HTERT RPE-1 (cell line): ENCODE measurements around the gene CDH13.

Experiments
- in situ Hi-C: fragments of 300-500 bp; cut with MboI; formaldehyde crosslinking; loops from 4 replicates; pipeline ENCODE4 v1.14.3; 2020; ENCODE audit warnings: low sequenced_read_pairs

The CDH13 gene

DNA sequence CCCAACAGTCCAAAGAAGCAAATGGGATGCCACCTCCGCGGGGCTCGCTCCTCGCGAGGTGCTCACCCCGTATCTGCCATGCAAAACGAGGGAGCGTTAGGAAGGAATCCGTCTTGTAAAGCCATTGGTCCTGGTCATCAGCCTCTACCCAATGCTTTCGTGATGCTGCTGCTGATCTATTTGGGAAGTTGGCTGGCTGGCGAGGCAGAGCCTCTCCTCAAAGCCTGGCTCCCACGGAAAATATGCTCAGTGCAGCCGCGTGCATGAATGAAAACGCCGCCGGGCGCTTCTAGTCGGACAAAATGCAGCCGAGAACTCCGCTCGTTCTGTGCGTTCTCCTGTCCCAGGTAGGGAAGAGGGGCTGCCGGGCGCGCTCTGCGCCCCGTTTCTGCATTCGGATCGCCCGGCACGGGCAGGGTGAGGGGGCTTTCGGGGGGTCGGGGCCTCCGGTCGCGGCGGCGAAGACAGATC, at the start of gene CDH13:
CDH13 (plus strand) TSS at position 179 of the 471 bp plus-strand sequence.
- in situ Hi-C loops: no loop called here

DNA sequence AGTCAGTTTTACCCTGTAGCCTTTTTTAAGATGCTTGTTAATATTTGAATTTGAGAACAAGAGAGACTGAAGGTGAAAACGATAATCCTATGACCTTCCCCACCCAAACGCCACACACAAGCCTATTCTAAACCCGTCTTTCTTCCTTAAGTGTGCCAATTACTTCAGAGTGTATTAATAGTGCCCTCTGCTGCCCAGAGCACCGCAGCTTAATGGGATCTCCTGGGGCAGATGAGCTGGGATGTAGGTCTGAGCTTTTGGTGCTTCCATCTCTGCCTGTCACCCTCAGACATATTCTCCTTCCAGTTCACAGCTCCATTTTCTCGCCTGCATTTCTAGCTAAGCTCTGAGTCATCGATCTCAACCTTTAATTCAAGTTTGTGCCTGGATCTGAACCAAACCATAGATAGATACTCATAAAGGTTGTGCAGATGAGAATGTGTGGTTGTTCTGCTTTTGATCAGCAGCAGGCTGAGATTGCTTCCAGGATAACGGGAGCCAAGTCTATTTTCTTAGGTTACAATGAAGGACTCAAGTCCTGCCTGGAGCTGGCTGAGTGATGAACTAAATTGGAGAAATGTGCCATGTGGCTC, 46.4 kb upstream of the CDH13 start:
- in situ Hi-C loops: no loop called here

DNA sequence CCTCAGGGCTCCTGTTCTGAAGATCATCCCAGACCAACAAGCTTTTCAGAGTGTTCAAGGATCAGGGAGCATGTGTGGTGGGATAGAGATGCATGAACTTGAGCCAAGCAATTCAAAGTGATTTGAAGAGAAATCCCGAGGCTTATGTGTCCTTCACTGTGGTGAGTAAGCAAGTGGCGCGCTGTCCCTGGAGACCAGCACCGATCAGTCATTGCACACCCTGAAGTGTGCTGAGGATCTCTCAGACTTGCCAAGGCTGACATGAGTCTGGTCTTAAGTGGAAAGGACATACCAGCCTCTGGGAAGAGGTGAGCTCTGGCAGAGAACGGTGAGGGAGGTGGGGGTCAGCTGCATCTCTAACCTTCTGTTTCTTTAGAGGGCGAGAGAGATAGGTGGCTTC, 43.8 kb upstream of the CDH13 start:
- in situ Hi-C loops: no loop called here

DNA sequence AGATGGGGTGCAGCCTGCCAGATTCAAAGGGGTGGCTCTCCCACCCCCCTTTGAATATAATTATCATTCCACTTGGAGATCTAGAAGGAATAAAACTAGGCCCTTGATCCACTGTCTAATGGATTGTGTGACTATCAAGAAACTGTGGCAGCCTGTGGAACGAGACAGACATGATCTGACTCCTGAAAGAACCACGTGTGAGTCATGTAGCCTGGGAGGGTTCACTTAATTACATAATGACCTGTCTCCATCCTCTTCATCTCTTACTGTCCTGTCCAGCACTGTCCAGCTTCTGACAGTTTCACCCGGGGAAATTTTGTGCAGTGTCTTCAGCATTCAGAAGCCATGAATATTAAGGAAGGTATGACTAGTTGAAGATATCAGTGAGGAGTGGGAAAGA, 43.3 kb upstream of the CDH13 start:
- in situ Hi-C loops: no loop called here

DNA sequence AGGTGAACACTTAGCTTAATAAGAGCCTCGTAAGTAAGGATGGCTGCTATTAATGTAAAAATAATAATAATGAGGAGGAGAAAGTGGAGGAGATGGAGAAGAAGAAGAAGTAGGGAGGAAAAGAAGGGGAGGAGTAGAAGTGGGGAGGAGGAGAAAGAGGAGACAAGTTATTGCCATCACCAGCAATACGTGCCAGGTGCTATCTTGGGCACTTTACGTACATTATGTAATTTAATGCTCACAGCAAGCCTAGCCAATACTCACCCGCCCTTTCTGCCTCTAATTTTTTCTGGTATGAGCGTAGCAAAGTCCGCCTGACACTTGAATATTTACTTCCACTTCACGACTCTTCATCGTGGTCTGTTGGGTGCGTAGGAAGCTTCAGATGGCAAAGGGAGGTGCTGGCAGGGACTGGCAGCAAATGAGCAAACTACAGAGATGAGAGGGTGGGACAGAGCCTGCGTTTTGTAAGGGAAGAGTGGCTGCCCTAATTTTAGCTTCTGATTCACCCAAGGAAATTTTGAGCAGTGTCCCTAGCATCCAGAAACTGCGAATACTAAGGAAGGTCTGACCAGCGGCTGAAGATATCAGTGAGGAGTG, 42.1 kb upstream of the CDH13 start:
- in situ Hi-C loops: no loop called here

DNA sequence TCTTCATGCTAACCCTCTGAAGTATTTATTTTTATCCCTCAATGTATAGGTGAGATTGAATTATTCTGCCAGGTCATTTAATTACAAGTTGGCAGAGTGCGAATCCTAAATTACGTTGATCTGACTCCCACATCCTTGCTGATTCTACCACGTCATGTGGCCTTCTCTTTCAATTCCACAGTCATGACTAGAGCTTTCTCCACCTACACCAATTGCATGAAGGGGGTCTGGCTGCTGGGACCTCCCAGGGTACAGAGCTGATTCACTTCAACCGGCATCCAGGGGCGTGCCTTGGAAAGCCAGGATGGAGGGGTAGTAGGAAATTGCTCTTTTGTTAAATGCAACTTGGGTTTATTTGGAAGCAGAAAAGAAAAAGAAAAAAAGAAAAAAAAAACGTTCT, 41.1 kb upstream of the CDH13 start:
- in situ Hi-C loops: no loop called here

DNA sequence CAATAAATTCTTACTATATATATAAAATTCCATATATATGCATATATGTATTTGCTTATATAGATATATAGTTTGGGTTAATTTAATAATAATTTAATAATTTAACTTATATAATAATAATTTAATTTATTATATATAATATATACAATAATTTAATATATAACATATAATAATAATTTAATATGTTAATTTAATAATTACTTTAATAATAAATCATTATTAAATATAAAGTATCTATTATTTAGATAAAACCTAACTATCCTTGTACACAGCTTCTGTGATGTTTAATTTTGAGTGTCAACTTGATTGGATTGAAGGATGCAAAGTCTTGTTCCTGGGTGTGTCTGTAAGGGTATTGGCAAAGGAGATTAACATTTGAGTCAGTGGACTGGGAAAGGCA, 40.6 kb upstream of the CDH13 start:
- in situ Hi-C loops: no loop called here

DNA sequence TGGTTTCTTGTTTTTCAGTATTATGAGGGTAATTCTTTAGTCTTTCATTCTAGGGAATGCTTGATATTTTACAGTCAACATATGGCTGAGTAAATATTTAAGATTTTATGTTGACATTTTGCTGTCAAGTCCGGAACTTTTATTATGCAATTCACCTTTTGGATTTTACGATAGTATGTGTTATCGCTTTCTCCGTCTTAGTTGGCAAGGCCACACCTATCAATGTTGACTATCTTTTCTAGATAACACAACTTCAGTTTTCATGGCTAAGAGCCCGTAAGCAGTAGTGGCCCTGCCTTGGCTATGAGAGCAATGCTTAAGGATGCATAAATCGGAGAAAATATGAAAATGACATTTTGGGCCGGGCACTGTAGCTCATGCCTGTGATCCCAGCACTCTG, 39.5 kb upstream of the CDH13 start:
- in situ Hi-C loops: no loop called here

DNA sequence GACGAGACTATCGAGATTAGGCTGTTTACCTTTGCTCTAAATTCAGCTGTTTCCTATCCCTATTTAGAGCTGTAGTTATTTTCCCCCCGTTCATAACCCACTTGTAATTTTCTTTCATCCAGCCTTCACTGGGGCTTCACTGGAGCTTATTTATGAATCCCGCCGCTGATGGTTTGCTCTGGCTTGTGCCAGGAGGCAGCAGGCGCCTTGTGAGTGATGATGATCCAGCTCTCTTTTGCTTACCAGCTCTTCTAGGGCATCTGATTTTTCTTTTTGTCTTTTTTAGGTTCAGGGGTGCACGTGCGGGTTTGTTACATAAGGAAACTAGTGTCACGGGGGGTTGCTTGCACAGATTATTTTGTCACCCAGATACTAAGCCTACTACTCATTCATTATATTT, 37.4 kb upstream of the CDH13 start:
- in situ Hi-C loops: no loop called here

DNA sequence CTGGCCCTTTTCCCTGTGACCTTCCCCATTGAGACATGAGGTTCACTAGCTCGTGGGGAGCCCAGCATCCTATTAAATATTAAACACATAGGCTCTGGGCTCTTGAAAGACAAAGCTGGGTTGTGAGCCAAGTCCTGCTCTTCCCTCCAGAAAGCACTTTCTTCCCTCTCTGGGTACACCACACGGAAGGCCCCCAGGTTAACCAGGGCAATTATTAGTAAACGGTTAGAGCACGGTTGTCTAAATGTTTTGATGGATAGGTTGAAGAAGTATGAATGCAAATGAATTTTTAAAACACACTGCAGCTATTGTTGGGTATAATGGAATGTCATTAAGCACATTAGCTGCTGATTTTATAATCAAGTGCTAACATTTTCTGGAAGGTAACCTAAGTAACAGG, 32.7 kb upstream of the CDH13 start:
- in situ Hi-C loops: no loop called here

DNA sequence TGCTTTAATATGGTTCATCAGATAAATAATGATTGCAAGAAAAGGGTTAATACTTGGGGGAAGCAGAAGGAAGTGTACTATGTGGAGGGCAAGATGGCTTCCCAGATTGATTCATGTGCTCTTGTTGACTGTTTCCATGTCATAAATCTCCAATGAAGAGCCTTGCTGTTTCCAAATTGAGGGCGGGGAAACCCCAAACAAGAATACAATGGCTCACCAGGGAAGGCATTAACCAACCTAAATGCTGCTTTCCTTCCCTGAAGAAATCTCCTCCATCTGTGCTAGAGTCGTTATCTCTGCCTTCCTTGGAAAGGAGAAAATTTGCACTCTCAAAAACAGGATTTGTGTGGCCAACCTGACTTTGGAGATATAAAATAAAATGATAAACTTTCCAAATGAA, 28.0 kb upstream of the CDH13 start:
- in situ Hi-C loops: no loop called here

DNA sequence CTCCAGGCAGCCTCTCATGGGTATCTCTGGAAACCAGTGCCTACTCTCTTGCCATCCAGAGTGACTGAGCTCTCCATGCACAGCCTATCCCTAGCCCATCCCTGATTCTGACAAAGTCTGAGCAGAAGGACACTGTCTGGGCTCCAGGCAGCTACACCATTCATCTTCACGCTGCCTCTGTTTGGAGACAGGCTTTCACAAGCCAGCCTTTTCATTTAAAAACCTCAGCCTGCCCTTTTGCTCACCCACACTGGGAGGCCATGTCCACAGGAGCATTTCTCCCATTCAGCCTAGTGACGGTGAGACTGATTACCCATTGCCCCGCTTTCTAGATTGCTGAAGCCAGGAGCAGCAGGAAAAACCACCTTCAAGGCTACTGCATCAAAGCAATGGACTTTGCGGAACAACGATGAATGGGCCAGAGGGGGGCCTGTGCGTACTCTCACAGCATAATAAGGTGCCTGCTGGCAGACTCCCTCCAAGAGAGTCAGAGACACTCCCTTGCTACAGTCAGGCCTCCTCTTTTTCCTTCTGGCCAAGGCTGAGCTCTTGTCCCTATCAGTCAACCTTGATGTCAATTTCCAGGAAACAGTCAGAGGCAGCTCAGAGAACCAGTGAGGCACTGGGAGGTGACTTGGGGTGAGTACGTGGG, 24.7 kb upstream of the CDH13 start:
- in situ Hi-C loops: no loop called here

DNA sequence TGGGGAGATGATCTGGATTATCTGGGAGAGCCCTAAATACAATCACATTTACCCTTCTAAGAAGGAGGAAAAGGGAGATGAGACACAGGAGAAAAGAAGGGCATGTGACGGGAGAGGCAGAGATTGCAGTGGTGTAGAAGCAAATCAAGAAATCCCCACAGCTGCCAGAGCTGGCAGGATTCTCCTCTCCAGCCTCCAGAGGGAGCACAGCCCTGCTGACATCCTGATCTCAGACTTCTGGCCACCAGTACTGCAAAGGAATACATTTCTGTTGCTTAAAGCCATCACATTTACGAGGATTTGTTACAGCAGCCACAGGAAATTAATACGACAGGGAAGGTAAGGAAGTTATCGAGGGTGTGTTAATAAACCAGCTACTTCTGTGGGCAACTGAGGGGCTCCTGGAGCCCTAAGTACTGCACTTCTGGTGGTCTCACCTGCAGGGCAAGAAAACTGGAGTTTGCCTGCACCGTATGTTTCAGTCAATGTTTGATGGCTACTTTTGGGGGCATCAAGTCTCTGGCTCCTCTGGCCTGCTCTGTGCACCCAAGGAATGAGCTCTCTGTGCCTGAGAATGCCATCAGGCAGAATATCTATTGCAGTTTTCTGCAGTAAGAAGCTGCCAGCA, 22.9 kb upstream of the CDH13 start:
- in situ Hi-C loops: no loop called here

DNA sequence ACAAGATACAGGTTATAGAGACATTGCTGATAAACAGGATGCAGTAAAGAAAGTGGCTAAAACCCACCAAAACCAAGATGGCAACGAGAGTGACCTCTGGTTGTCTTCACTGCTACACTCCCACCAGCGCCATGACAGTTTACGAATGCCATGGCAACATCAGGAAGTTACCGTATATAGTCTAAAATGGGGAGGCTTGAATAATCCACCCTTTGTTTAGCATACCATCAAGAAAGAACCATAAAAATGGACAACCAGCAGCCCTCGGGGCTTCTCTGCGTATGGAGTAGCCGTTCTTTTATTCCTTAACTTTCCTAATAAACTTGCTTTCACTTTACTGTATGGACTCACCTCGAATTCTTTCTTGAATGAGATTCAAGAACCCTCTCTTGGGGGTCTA, 21.7 kb upstream of the CDH13 start:
- in situ Hi-C loops: no loop called here

DNA sequence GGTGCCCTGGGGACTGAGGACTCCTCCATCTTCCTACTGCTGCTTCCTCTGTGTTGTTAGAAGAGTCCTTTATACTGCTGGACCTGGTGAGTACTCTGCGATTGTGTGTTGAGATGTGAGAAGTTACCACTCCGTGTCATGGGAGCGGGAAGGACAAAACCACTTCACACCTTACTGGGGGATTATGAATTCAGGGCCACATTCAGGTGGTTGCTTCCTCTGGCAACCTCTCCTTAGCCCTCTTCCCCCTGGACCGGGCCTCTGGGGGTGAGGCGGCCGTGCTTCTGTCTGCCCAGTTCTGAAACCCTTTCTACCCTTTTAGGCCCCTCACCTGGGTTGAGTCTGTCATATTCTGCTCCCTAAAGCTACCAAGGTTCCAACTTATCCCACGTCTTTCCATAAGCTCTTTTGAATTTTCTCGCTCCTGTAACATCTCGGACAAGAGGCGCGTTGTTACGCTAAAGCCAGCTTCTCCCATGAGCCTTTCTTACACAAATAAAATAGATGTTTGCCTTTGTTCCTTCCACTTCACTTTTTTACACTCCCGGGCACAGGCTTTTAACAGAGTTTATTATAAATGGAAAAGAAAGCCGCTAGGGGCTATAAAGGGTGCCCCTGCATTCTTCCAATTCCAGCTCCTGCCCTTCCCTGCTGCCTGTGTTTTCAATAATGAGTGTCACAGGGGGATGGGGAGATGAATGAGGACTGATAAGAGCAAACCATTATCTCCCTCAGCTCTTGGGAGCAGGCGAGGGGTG, 20.7 kb upstream of the CDH13 start:
- in situ Hi-C loops: no loop called here

DNA sequence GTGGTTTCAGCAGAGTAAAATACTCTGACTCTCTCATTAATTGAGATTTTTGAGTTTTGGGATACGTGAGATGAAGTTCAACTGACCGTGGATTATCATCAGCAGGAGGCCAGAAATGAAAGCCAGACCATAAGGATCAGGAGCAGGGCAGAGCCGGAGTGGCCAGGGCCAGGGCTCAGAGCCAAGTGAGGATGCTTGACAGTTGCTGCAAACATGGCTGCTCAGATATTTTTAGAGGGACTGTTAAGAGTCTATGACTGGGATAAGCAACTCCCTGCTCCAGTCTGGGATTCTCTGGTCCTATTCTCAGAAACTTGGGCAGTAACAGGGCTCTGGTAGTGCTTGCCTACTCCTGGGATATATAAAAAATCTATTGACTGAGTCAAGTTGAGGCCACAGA, 17.6 kb upstream of the CDH13 start:
- in situ Hi-C loops: no loop called here

DNA sequence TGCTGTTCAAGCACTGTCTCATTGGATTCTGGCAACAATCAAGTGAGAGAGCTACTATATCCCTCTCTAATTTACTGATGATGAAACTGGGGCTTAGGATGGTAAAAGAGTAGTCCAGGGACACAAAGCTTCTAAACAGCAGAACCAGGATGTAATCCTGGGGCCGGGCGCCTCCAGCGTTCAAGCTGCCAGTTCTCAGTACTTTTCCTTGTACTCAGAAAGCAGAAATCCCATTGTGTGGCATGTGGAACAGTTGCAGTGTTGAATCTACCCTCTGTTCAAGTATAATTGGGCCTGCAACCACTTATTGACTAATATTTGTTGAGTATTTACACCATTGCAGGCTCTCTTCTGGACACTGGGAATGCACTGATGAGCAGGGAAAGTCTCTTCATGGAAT, 14.5 kb upstream of the CDH13 start:
- in situ Hi-C loops: no loop called here

DNA sequence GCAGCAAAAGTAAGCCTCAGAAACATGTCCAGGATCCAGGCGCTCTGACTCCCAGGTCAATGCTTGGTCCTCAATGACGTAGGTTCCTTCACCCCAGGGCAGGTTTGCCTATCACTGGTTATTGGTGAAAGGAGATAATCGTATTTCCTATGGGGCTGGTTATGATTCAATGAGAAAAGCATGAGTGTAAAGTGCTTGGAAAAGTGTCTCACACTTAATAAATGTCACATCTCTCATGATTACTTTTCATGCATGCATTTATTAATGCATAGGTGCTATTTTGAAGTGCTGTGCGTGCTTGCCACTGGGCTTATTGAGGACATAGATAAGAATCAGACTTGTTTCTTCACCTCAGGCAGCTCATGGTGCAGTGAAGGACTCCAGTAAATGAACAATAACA, 10.4 kb upstream of the CDH13 start:
- in situ Hi-C loops: no loop called here

DNA sequence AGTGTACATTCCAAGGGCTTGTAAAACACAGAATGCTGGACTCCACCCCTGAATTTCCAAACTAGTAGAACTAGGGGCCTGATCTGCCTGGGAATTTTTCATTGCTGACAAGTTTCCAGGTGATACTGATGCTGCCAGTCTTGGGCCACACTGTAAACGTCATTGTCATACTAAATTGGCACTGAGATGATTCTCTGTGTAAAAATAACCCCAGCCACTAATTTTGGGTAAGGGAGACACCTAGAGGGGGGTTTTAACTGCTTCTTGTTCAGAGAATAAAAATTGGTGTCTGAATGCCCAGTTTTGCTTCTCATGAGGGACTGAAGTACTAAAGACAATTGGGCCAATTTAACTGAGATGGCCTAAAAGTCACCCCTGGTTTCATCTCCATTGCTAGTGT, 5.0 kb upstream of the CDH13 start:
- in situ Hi-C loops: no loop called here

DNA sequence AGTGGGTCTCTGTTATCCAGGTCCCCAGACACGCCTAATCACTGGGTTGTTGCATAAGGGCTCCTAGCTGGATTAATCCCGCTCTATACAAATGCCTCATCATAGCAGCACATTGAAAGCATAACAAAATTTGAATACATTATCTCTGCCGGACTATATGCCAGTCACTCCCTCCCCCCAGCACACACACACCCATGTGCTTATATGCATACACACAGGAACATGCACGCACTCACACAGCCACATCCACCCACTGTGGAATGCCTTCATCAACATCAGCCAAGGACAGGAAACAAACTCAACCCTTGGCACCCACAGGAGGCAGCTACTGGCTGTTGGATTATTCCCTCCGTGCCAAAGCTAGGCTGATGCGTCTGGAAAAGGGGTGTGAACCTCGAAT, 3.5 kb upstream of the CDH13 start:
- in situ Hi-C loops: no loop called here
